Measurements from ENCODE around the gene PRSS58.

DNA sequence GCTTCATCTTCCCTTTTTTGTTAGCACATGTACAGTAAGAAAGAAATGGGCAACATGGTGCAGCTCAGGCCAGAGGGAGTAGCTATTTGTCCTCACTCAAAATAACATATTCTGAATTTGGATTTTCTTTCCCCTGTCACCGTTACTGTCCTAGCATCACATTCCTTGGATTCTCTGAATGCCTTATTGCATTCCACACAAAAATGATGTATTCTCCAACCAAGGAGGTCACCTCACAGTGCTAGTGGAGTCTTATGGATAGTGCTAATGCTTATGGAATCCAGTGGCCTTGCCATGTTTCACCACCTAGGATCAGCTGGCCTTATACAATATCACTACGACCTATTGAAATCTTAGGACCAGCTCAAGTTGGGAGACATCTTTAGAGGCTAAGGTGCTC, 7.2 kb downstream of the PRSS58 start:
- TF ChIP-seq POLR2A (IDR thresholded peaks at IDR 0.05; ENCODE audit: control extremely low read depth in 1 of 2, low read depth in 2 of 2, low read length in 2 of 2): no peak
- TF ChIP-seq, protein P1, sequence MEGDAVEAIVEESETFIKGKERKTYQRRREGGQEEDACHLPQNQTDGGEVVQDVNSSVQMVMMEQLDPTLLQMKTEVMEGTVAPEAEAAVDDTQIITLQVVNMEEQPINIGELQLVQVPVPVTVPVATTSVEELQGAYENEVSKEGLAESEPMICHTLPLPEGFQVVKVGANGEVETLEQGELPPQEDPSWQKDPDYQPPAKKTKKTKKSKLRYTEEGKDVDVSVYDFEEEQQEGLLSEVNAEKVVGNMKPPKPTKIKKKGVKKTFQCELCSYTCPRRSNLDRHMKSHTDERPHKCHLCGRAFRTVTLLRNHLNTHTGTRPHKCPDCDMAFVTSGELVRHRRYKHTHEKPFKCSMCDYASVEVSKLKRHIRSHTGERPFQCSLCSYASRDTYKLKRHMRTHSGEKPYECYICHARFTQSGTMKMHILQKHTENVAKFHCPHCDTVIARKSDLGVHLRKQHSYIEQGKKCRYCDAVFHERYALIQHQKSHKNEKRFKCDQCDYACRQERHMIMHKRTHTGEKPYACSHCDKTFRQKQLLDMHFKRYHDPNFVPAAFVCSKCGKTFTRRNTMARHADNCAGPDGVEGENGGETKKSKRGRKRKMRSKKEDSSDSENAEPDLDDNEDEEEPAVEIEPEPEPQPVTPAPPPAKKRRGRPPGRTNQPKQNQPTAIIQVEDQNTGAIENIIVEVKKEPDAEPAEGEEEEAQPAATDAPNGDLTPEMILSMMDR (IDR thresholded peaks at IDR 0.05; ENCODE audit: control extremely low read depth in 1 of 3, insufficient read depth in 1 of 3, low read depth in 1 of 3, low read length in 3 of 3): no peak
- TF ChIP-seq EGR1 (IDR thresholded peaks at IDR 0.05; ENCODE audit: borderline replicate concordance, low read depth, low read length): no peak
- TF ChIP-seq SUZ12 (IDR thresholded peaks at IDR 0.05; ENCODE audit: low read length): no peak
- no peak for TF ChIP-seq KDM4A (IDR thresholded peaks at IDR 0.05; ENCODE audit: low read depth, low read length, severe bottlenecking)
- TF ChIP-seq ASH2L (IDR thresholded peaks at IDR 0.05; ENCODE audit: low read length): no peak
- TF ChIP-seq RXRA (IDR thresholded peaks at IDR 0.05; ENCODE audit: insufficient read depth, low read depth, low read length): no peak
- TF ChIP-seq CEBPB (IDR thresholded peaks at IDR 0.05; ENCODE audit: low read depth, low read length): no peak
- TF ChIP-seq POLR2AphosphoS5 (IDR thresholded peaks at IDR 0.05; ENCODE audit: low read depth, low read length): no peak
- TF ChIP-seq, protein P2, sequence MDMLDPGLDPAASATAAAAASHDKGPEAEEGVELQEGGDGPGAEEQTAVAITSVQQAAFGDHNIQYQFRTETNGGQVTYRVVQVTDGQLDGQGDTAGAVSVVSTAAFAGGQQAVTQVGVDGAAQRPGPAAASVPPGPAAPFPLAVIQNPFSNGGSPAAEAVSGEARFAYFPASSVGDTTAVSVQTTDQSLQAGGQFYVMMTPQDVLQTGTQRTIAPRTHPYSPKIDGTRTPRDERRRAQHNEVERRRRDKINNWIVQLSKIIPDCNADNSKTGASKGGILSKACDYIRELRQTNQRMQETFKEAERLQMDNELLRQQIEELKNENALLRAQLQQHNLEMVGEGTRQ (IDR thresholded peaks at IDR 0.05; ENCODE audit: low read length): no peak
- no peak for TF ChIP-seq EP300 (IDR thresholded peaks at IDR 0.05; ENCODE audit: borderline replicate concordance in 1 of 2, low read depth in 2 of 2, low read length in 2 of 2)
